SK-N-MC (cell line): Measurements from ENCODE around the gene HSP90AB1.

Experiments
- EZH2 ChIP-seq: fragments of 200-600 bp; sonication (generic); IDR thresholded peaks from one replicate; pipeline ENCODE4 v1.6.1; 2017; ENCODE audit warnings: antibody characterized with exemption
- POLR2AphosphoS5 ChIP-seq: IDR thresholded peaks from 2 replicates; pipeline ENCODE4 v1.6.1; 2012; ENCODE audit warnings: mild to moderate bottlenecking, low read depth, low read length, borderline replicate concordance

GRCh38 chr6:44276667-44277640, 30.1 kb downstream of the HSP90AB1 start:
- TF ChIP-seq POLR2AphosphoS5 (no peak), EZH2 (no peak)
